GM21381 (cell line): Measurements from ENCODE around the gene NFILZ.

Source experiments
- ATAC-seq: cut with Tn5 transposase; IDR thresholded peaks from one replicate; pipeline ENCODE4 v1.9.1; 2021; ENCODE audit warnings: mild to moderate bottlenecking, moderate library complexity; ENCODE audit not compliant: unreplicated experiment

Gene NFILZ

GRCh38 chr19:8641221-8641907 lies 10.9 kb downstream of the NFILZ start:
- ATAC-seq, result no peak

- ATAC-seq, result no peak
These were observed 11.6 kb downstream of the NFILZ start for GRCh38 chr19:8641908-8642547.

GRCh38 chr19:8642561-8642960 lies 12.1 kb downstream of the NFILZ start:
- no peak for ATAC-seq

- no peak for ATAC-seq
These were observed 13.6 kb downstream of the NFILZ start for GRCh38 chr19:8643860-8644653.

GRCh38 chr19:8648240-8648639 lies 17.8 kb downstream of the NFILZ start:
- ATAC-seq, result no peak

- ATAC-seq, result no peak
These were observed 24.3 kb downstream of the NFILZ start for GRCh38 chr19:8654591-8655339.

GRCh38 chr19:8655340-8655709 lies 24.9 kb downstream of the NFILZ start:
- no peak for ATAC-seq

- no peak for ATAC-seq
These were observed 27.4 kb downstream of the NFILZ start for GRCh38 chr19:8657869-8658268.

GRCh38 chr19:8659905-8660304 lies 29.5 kb downstream of the NFILZ start:
- ATAC-seq, result no peak

GRCh38 chr19:8662263-8662662 lies 31.8 kb downstream of the NFILZ start:
- ATAC-seq, result no peak

- ATAC-seq, result no peak
These were observed 33.7 kb downstream of the NFILZ start for GRCh38 chr19:8663920-8664670.

GRCh38 chr19:8664671-8665057 lies 34.2 kb downstream of the NFILZ start:
- ATAC-seq, result no peak

GRCh38 chr19:8665468-8666213 lies 35.2 kb downstream of the NFILZ start:
- ATAC-seq, result no peak

GRCh38 chr19:8666814-8667405 lies 36.5 kb downstream of the NFILZ start:
- no peak for ATAC-seq

- ATAC-seq, result no peak
These were observed 43.0 kb downstream of the NFILZ start for GRCh38 chr19:8673276-8673891.

GRCh38 chr19:8675066-8675465 lies 44.6 kb downstream of the NFILZ start:
- ATAC-seq, result no peak

GRCh38 chr19:8678244-8678807 lies 47.9 kb downstream of the NFILZ start:
- no peak for ATAC-seq
